Activated CD8-positive, alpha-beta T cell treated with anti-CD3 and anti-CD28 coated beads for 36 hours (primary cell): ENCODE results near the gene ARHGEF26. TPM values are rescaled to one million over a fixed set of nuclear protein-coding genes. Genes with fewer than 3 reads are reported as not detected.

Experiments used
- ATAC-seq: fragments of 200-7000 bp; cut with Tn5 transposase; one replicate; pipeline ENCODE4 v1.10.0; 2021; ENCODE audit warnings: mild to moderate bottlenecking, moderate library complexity
- CTCF ChIA-PET: fragments of 350-600 bp; sonication (Branson Sonifier 250); formaldehyde crosslinking; loops from one replicate; lab custom pipeline; 2021; ENCODE audit warnings: antibody characterized with exemption; lab: Charles Lee
- POLR2A ChIA-PET: fragments of 350-600 bp; sonication (Branson Sonifier 250); formaldehyde crosslinking; loops from one replicate; lab custom pipeline; 2021; ENCODE audit warnings: antibody characterized with exemption; lab: Charles Lee
- DNase-seq: peaks from one replicate; pipeline ENCODE4 v3.0.0-alpha.2; 2020
- H3K27ac Mint-ChIP-seq: one replicate; pipeline ENCODE4 v1.8.0; 2021; ENCODE audit warnings: mild to moderate bottlenecking, mixed read lengths
- H3K27me3 Mint-ChIP-seq: one replicate; pipeline ENCODE4 v1.8.0; 2021; ENCODE audit warnings: mixed read lengths
- H3K36me3 Mint-ChIP-seq: one replicate; pipeline ENCODE4 v1.8.0; 2021; ENCODE audit warnings: low read depth, mixed read lengths
- H3K4me1 Mint-ChIP-seq: one replicate; pipeline ENCODE4 v1.8.0; 2021; ENCODE audit warnings: low read depth, mixed read lengths
- H3K4me3 Mint-ChIP-seq: one replicate; pipeline ENCODE4 v1.8.0; 2021; ENCODE audit warnings: mild to moderate bottlenecking, moderate library complexity, mixed read lengths
- H3K9me3 Mint-ChIP-seq: one replicate; pipeline ENCODE4 v1.8.0; 2021; ENCODE audit warnings: mixed read lengths
- CTCF ChIP-seq: fragments of 200-600 bp; IDR thresholded peaks from one replicate; pipeline ENCODE4 v1.8.0; 2022; ENCODE audit warnings: antibody characterized with exemption, mild to moderate bottlenecking
- intact Hi-C: fragments of 100-400 bp; cut with micrococcal nuclease; formaldehyde crosslinking; loops from one replicate; pipeline ENCODE4 v1.10.0; 2022
- total RNA-seq, 2 experiments: library from RNA; stranded (reverse); gene quantifications; one replicate each; pipeline ENCODE4 v1.2.3, GENCODE V29; 2021

ARHGEF26 gene
- total RNA-seq, 2 experiments from 2014 or later, result not detected

- no peak for TF ChIP-seq CTCF
- ATAC-seq (no peak), DNase-seq (no peak)
- ChIA-PET POLR2A (no interaction called here), CTCF (no interaction called here)
- Mint-ChIP-seq H3K36me3 (no peaks in the 10 kb centered on the region), H3K4me3 (no peak overlapping the region), H3K4me1 (no peaks in the 10 kb centered on the region), H3K9me3 (no peaks in the 10 kb centered on the region), H3K27me3 (peaks cover 3% of the 10 kb centered on the region), H3K27ac (no peak overlapping the region)
- intact Hi-C loops, result no loop called here
Measured at GRCh38 chr3:154177406-154177805, 56.2 kb downstream of the ARHGEF26 start.

GRCh38 chr3:154178172-154178571 lies 57.0 kb downstream of the ARHGEF26 start:
- ChIA-PET POLR2A (no interaction called here), CTCF (no interaction called here)
- intact Hi-C loops, result no loop called here
- Mint-ChIP-seq H3K27me3 (peaks cover 5% of the 10 kb centered on the region), H3K4me1 (no peaks in the 10 kb centered on the region), H3K4me3 (no peak overlapping the region), H3K27ac (no peak overlapping the region), H3K36me3 (no peaks in the 10 kb centered on the region), H3K9me3 (no peaks in the 10 kb centered on the region)
- no peak for ATAC-seq
- no peak for TF ChIP-seq CTCF
- no peak for DNase-seq

- H3K27me3 Mint-ChIP-seq, result peaks cover 10% of the 10 kb centered on the region
- POLR2A ChIA-PET, result no interaction called here
- H3K9me3 Mint-ChIP-seq, result no peaks in the 10 kb centered on the region
- H3K36me3 Mint-ChIP-seq, result no peaks in the 10 kb centered on the region
- no peaks in the 10 kb centered on the region for H3K4me1 Mint-ChIP-seq
- CTCF ChIA-PET, result no interaction called here
- intact Hi-C loops, result no loop called here
- no peak overlapping the region for H3K27ac Mint-ChIP-seq
- ATAC-seq (no peak), DNase-seq (no peak)
- no peak overlapping the region for H3K4me3 Mint-ChIP-seq
- TF ChIP-seq CTCF, result no peak
Measured at GRCh38 chr3:154180836-154181691, 59.9 kb downstream of the ARHGEF26 start.

DNA sequence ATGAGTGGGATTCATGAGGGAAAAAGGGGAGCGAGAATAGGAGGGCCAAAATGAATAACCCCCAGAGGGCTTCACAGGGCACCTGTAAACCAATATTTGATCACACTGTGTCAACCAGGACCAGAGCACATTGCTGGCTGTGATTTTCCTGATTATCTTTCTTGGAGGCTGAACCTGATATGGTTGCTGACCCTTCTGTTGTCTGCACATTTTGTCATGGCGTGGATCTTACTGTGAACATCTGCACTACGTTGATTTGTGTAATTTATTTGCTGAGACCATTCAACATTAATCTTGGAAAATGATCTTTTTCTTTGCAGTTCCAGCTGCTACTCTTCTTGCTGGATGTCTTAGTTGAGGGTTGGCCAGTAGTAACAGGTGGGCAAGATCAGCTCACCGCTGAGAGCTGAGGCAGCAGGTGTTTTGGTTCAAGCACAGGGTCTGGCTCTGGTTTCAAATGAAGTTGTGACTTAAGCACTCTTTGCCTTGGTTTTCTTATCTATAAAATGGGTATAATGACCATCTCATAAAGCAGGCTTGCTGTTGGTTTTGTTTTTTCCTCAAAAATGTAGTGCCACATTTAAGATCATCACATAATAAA lies 61.2 kb downstream of the ARHGEF26 start:
- intact Hi-C loops, result no loop called here
- Mint-ChIP-seq H3K4me3 (no peak overlapping the region), H3K36me3 (no peaks in the 10 kb centered on the region), H3K27me3 (peaks cover 10% of the 10 kb centered on the region), H3K9me3 (no peaks in the 10 kb centered on the region), H3K27ac (no peak overlapping the region), H3K4me1 (no peaks in the 10 kb centered on the region)
- ChIA-PET POLR2A (no interaction called here), CTCF (no interaction called here)
- TF ChIP-seq CTCF, result no peak
- no peak for ATAC-seq
- no peak for DNase-seq

DNA sequence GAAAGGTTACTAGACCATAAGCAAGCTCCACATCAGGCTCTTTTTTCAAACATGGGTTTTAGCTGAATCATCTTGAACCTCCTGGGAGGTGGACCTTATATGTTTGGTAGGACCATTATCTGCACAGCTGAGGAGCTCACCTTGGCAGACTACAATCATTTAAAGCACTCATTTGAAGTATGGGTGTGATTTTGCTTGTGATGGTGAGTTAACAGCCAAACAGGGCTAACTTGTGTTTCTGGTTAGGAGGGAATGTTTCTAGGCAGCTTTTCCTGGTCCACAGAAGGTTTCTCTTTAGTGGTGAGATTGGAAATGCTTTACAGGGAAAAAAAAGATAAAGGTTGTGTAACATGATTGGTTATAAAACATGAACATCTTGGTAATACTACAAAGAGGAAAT lies 61.8 kb downstream of the ARHGEF26 start:
- TF ChIP-seq CTCF, result no peak
- intact Hi-C loops, result no loop called here
- no peak for DNase-seq
- ChIA-PET CTCF (no interaction called here), POLR2A (no interaction called here)
- H3K27me3 Mint-ChIP-seq, result peaks cover 10% of the 10 kb centered on the region
- H3K36me3 Mint-ChIP-seq, result no peaks in the 10 kb centered on the region
- H3K9me3 Mint-ChIP-seq, result no peaks in the 10 kb centered on the region
- H3K4me1 Mint-ChIP-seq, result no peaks in the 10 kb centered on the region
- no peak for ATAC-seq
- no peak overlapping the region for H3K27ac Mint-ChIP-seq
- H3K4me3 Mint-ChIP-seq, result no peak overlapping the region
